ENCODE measurements around the gene TPM2.

DNA sequence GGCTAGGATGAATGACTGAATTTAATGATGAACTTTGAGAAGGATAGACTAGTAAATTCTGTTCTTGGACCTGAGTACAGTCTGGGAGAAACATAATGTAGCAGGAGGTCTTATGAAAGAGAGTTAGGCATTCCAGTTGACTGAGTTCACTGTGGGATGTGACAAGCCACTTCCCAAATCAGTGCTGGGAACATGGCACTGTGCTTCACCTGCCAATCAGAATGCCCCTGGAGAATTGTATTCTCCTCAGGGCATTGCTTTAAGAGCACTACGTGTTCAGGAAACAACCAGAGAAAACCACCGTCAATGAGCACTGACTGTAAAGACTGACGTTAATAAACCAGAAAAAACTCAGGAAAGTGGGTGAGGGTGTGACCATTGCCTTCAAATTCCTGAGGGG is 30.4 kb downstream of the TPM2 start:
- TF ChIP-seq, protein P1, sequence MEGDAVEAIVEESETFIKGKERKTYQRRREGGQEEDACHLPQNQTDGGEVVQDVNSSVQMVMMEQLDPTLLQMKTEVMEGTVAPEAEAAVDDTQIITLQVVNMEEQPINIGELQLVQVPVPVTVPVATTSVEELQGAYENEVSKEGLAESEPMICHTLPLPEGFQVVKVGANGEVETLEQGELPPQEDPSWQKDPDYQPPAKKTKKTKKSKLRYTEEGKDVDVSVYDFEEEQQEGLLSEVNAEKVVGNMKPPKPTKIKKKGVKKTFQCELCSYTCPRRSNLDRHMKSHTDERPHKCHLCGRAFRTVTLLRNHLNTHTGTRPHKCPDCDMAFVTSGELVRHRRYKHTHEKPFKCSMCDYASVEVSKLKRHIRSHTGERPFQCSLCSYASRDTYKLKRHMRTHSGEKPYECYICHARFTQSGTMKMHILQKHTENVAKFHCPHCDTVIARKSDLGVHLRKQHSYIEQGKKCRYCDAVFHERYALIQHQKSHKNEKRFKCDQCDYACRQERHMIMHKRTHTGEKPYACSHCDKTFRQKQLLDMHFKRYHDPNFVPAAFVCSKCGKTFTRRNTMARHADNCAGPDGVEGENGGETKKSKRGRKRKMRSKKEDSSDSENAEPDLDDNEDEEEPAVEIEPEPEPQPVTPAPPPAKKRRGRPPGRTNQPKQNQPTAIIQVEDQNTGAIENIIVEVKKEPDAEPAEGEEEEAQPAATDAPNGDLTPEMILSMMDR (IDR thresholded peaks at IDR 0.05): no peak
- TF ChIP-seq, protein P2, sequence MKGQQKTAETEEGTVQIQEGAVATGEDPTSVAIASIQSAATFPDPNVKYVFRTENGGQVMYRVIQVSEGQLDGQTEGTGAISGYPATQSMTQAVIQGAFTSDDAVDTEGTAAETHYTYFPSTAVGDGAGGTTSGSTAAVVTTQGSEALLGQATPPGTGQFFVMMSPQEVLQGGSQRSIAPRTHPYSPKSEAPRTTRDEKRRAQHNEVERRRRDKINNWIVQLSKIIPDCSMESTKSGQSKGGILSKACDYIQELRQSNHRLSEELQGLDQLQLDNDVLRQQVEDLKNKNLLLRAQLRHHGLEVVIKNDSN (IDR thresholded peaks at IDR 0.05; ENCODE audit: borderline replicate concordance, low read depth): no peak
- TF ChIP-seq EZH2phosphoT487 (IDR thresholded peaks at IDR 0.05; ENCODE audit: borderline replicate concordance, low read depth): no peak
- no peak for TF ChIP-seq NRF1 (IDR thresholded peaks at IDR 0.05; ENCODE audit: low read depth, low read length)
- TF ChIP-seq SMC3 (IDR thresholded peaks at IDR 0.05; ENCODE audit: low read depth, low read length): no peak
- TF ChIP-seq, protein P3, sequence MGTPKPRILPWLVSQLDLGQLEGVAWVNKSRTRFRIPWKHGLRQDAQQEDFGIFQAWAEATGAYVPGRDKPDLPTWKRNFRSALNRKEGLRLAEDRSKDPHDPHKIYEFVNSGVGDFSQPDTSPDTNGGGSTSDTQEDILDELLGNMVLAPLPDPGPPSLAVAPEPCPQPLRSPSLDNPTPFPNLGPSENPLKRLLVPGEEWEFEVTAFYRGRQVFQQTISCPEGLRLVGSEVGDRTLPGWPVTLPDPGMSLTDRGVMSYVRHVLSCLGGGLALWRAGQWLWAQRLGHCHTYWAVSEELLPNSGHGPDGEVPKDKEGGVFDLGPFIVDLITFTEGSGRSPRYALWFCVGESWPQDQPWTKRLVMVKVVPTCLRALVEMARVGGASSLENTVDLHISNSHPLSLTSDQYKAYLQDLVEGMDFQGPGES (IDR thresholded peaks at IDR 0.05; ENCODE audit: low read depth, low read length): no peak
- TF ChIP-seq RAD21 (IDR thresholded peaks at IDR 0.05; ENCODE audit: low read length): no peak
- no peak for TF ChIP-seq EP300 (IDR thresholded peaks at IDR 0.05; ENCODE audit: borderline replicate concordance in 1 of 2, low read depth in 1 of 2, low read length in 1 of 2)
- TF ChIP-seq CHD2 (IDR thresholded peaks at IDR 0.05; ENCODE audit: low read length, partially characterized antibody): no peak
- no peak for TF ChIP-seq NFIC (IDR thresholded peaks at IDR 0.05; ENCODE audit: borderline replicate concordance)

Data from SK-N-SH (cell line).